Coronary artery (tissue), 2 donors: ENCODE data around the gene LRRC4B.
A peak's percentile ranks its signal among the peaks of the same experiment; 100 is the strongest.
"Not testable (repeated sequence)": the region's sequence is repeated elsewhere in the genome, so short reads cannot be mapped to it uniquely, and the experiment has no call there.

ENCODE experiments used
- DNase-seq: peaks from one replicate; pipeline ENCODE4 v3.0.0-alpha.2; 2017; ENCODE audit warnings: low spot score
- H3K27ac ChIP-seq, 2 donors: fragments of 200-600 bp; sonication (generic); one replicate each; pipeline ENCODE4 v1.5.1; 2016 to 2019
- H3K4me3 ChIP-seq: fragments of 200-600 bp; sonication (generic); 2 replicates; pipeline ENCODE4 v1.5.1; 2016; ENCODE audit warnings: mild to moderate bottlenecking, moderate library complexity
- CTCF ChIP-seq: fragments of 200-600 bp; sonication (generic); IDR thresholded peaks from one replicate; pipeline ENCODE4 v1.5.1; 2019; ENCODE audit warnings: antibody characterized with exemption

LRRC4B gene

DNA sequence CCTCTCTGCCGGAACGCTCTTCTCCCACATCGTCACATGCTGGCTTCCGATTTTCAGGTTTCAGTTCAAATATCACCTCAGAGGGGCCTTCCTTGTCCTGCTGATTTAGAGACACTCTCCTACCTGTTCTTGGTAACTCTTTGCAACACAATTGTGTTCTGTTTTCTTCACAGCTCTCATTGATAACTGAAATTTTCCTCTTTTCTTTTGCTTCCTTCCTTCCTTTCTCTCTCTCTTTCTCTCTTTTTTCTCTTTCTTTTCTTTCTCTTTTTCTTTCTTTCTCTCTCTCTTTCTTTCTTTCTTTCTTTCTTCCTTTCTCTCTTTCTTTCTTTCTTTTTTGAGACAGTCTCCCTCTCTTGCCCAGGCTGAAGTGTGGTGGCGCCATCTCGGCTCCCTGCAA, 12.0 kb upstream of the LRRC4B start:
- H3K4me3 ChIP-seq = no peak overlapping the region
- no peak for TF ChIP-seq CTCF
- DNase-seq = no peak
- H3K27ac ChIP-seq = no peak overlapping the region

GRCh38 chr19:50576769-50577168, 8.5 kb upstream of the LRRC4B start:
- H3K4me3 ChIP-seq, H3K27ac ChIP-seq, DNase-seq: not testable (repeated sequence)

DNA sequence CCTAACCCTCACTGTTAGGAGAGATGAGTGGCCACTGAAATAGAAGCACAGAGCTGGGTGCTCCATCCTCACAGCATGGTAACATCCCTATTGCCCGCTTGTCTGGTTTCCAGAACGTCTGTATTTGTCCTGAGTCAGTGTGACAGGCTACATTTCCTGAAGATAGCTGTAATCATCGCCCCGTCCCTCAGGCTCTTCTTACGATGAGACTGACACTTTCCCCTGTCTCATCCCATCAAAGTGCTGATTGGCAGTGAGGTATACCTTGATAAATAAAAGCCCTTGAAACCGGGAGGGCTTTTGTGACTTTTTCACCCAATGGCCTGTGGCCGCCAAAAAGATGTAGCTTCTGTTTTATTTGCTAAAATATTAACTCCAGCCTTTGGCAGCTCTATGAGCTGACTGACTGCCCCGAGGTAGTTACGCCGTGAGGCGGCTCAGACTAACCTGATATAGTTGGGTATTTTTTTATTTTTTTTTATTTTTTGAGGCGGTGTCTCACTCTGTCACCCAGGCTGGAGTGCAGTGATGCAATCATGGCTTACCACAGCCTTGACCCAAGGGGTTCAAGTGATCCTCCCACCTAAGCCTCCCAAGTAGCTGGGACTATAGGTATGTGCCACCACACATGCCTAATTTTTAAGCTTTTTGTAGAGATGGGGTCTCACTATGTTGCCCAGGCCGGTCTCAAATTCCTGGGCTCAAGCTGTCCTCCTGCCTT, 5.7 kb upstream of the LRRC4B start:
- no peak for TF ChIP-seq CTCF
- H3K27ac ChIP-seq = no peak overlapping the region
- no peak overlapping the region for H3K4me3 ChIP-seq
- no peak for DNase-seq

DNA sequence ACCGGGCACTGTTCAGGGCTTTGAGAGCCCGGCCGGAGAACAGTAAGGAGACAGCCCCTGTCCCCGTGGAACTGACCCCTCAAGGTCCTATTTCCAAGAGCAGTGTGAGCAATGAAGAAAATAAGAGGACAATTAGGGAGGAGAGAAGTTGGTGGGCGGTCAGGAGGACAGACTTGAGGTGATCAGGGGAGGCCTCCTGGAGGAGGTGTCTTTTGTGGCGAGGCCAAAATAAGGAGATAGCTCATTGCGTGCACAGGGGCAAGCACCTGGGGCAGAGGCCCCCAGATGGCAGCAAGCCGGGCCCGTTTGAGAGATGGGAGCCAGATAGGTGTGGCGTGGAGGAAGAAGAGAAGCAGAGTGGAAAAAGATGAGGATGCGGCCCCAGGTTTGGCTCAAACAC, 2.8 kb upstream of the LRRC4B start:
- DNase-seq = no peak
- Histone ChIP-seq H3K27ac (no peak overlapping the region), H3K4me3 (no peak overlapping the region)
- no peak for TF ChIP-seq CTCF

DNA sequence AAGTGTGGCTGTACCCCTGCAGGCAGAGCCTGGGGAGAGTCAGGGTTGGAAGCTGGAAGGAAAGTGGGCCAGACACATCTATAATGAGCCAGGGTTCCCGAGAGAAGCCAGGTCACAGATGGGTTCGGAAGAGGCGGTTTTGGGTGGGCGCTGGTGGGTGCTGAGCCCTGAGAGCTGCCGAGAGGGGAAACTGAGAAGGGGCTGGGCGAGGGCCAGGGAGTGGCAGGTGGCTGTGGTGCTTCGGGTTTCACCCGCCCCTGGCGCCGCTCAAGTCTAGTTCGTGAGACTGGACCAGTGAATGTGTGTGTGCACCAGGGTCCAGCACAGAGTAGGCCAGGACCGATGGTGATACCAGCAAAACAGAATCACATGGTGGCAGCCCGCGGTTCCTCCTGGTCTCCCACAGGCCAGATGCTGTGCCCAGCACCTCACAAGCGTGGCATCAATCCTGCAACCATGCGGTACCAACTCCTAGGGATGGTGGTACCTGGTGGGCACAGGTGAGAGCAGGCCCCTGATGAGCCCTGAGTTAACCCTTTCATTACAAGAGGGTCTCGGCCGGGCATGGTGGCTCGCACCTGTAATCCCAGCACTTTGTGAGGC, 1.8 kb upstream of the LRRC4B start:
- Histone ChIP-seq H3K27ac (no peak overlapping the region), H3K4me3 (no peak overlapping the region)
- no peak for TF ChIP-seq CTCF
- no peak for DNase-seq

- H3K27ac ChIP-seq = no peak overlapping the region
- no peak for TF ChIP-seq CTCF
- no peak for DNase-seq
- H3K4me3 ChIP-seq = no peak overlapping the region
Measured at GRCh38 chr19:50568728-50569698, 778 bp upstream of the LRRC4B start.

DNA sequence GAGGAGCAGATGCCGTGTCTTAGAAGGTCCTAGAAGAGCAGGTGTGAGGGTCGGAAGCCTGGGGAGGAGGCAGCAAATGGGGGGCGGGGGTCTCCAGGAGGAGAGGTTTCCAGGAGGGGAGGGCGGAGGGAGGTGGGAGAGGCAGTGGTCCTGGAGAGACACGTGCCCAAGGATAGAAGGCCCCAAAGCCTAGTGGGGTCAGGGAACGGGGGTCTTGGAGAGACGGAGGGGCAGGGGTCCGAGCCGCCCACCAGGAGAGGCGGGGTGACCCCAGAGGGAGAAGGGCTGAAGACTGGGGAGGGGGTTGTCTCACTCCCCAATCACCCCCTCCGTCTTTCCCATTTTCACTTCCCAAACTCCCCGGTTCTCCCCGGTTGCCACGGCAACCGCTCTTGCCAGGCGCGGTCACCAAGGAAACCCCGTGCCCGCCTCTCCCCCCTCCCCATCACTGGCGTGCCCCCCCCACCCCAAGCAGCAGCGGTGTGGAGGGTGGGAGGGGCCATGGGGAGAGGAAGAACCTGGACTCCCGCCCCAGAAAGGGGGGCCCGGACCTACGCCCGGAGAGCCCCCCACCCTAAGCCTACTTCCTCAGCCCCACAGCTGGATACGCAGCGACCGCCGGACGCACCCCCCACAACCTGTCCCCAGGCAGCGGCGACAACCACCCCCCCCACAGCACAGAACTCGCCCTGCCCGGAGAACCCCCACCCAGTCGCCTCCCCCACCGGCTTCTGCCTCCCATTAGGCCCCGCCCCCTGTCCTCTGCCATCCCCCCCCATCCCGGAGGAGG, 988 bp downstream of the LRRC4B start:
- no peak for DNase-seq
- H3K27ac ChIP-seq = no peak overlapping the region
- TF ChIP-seq CTCF = no peak

More for the DNA sequence above, 988 bp downstream of the LRRC4B start:
- H3K4me3 ChIP-seq = peak overlapping the region; percentile 54
